Endodermal cell (in vitro differentiated cells): ENCODE results near the gene N4BP2. TPM values are rescaled to one million over a fixed set of nuclear protein-coding genes. Genes with fewer than 3 reads are reported as not detected.

Source experiments
- DNase-seq: peaks from one replicate; pipeline ENCODE4 v3.0.0-alpha.2; 2017
- H3K27ac ChIP-seq: 2 replicates; pipeline ENCODE4 v1.5.1; 2013; ENCODE audit warnings: mild to moderate bottlenecking, low read depth, low read length, moderate library complexity
- H3K27me3 ChIP-seq: 2 replicates; pipeline ENCODE4 v1.6.1; 2013; ENCODE audit warnings: mild to moderate bottlenecking, low read length, moderate library complexity; ENCODE audit not compliant: insufficient read depth, control insufficient read depth, poor library complexity, severe bottlenecking
- H3K36me3 ChIP-seq: 2 replicates; pipeline ENCODE4 v1.7.0; 2013; ENCODE audit warnings: mild to moderate bottlenecking, low read length, moderate library complexity; ENCODE audit not compliant: control insufficient read depth, insufficient read depth
- H3K4me1 ChIP-seq: one replicate; pipeline ENCODE4 v1.7.0; 2013; ENCODE audit warnings: low read length; ENCODE audit not compliant: control insufficient read depth, insufficient read depth
- H3K4me3 ChIP-seq: 2 replicates; pipeline ENCODE4 v1.5.1; 2013; ENCODE audit warnings: mild to moderate bottlenecking, low read length, moderate library complexity
- H3K9ac ChIP-seq: 2 replicates; pipeline ENCODE4 v1.6.1; 2013; ENCODE audit warnings: mild to moderate bottlenecking, low read length, moderate library complexity; ENCODE audit not compliant: poor library complexity, severe bottlenecking; ENCODE audit errors: extremely low read depth
- H3K9me3 ChIP-seq: 2 replicates; pipeline ENCODE4 v1.6.1; 2013; ENCODE audit warnings: mild to moderate bottlenecking, low read length, moderate library complexity; ENCODE audit not compliant: control insufficient read depth
- H3K27ac Mint-ChIP-seq: 2 replicates; pipeline ENCODE4 v1.8.0; 2020; ENCODE audit warnings: mixed read lengths
- H3K27me3 Mint-ChIP-seq: 2 replicates; pipeline ENCODE4 v1.8.0; 2021; ENCODE audit warnings: mild to moderate bottlenecking, mixed read lengths; ENCODE audit not compliant: insufficient read depth
- H3K36me3 Mint-ChIP-seq: 2 replicates; pipeline ENCODE4 v1.8.0; 2020; ENCODE audit warnings: low read depth, mixed read lengths
- H3K4me1 Mint-ChIP-seq: 2 replicates; pipeline ENCODE4 v1.8.0; 2020; ENCODE audit warnings: mixed read lengths
- H3K4me3 Mint-ChIP-seq: 2 replicates; pipeline ENCODE4 v1.8.0; 2020; ENCODE audit warnings: mild to moderate bottlenecking, moderate library complexity, mixed read lengths
- H3K9me3 Mint-ChIP-seq: 2 replicates; pipeline ENCODE4 v1.8.0; 2020; ENCODE audit warnings: mild to moderate bottlenecking, mixed read lengths
- CTCF ChIP-seq: fragments of 200-600 bp; sonication (generic); conservative IDR thresholded peaks from 2 replicates; pipeline ENCODE4 v1.5.0; 2021; ENCODE audit warnings: antibody characterized with exemption, mild to moderate bottlenecking
- WGBS, 2 experiments: methylation state at CpG; one replicate each; pipeline versions ENCODE4 v1.1.5 to v1.1.7; 2013; ENCODE audit warnings: missing lambda C conversion rate in 2 of 2, mixed read lengths in 1 of 2; ENCODE audit not compliant: insufficient coverage in 1 of 2, insufficient read length in 1 of 2; 5-methylcytosine and 5-hydroxymethylcytosine counted together
- total RNA-seq, 2 donors: library from RNA; stranded (reverse); fragmentation: NEBNext Ultra II Directional in 1 of 2; extraction: Animal tissue kit (Norgen Biotek cat#: 25700) in 1 of 2; gene quantifications; 2 replicates in 1 of 2; 3 replicates in 1 of 2; pipeline ENCODE4 v1.2.1, GENCODE V29; 2021

The N4BP2 gene
- total RNA-seq, 2 donors from 2014 or later = 37.1 to 44.0 TPM

- Mint-ChIP-seq H3K36me3 (no peaks in the 10 kb centered on the region), H3K27me3 (no peaks in the 10 kb centered on the region), H3K4me3 (no peak overlapping the region), H3K27ac (no peak overlapping the region), H3K9me3 (no peaks in the 10 kb centered on the region), H3K4me1 (peaks cover 36% of the 10 kb centered on the region)
- Histone ChIP-seq H3K4me1 (peaks cover 11% of the 10 kb centered on the region), H3K27ac (no peak overlapping the region), H3K36me3 (no peaks in the 10 kb centered on the region), H3K9ac (no peak overlapping the region), H3K4me3 (no peak overlapping the region), H3K27me3 (no peaks in the 10 kb centered on the region), H3K9me3 (no peaks in the 10 kb centered on the region)
- no peak for DNase-seq
- TF ChIP-seq CTCF = no peak
- 94 to 100% methylated on average over 3 to 5 of the region's 5 CpGs for WGBS, 2 experiments
These were observed 133.4 kb downstream of the N4BP2 start for GRCh38 chr4:40190019-40190418.

GRCh38 chr4:40190465-40190864 is 133.8 kb downstream of the N4BP2 start:
- no peak for TF ChIP-seq CTCF
- no peak overlapping the region for H3K4me3 ChIP-seq
- Mint-ChIP-seq H3K9me3 (no peaks in the 10 kb centered on the region), H3K4me3 (no peak overlapping the region), H3K27me3 (no peaks in the 10 kb centered on the region), H3K36me3 (no peaks in the 10 kb centered on the region), H3K4me1 (peaks cover 36% of the 10 kb centered on the region), H3K27ac (no peak overlapping the region)
- H3K4me1 ChIP-seq = peaks cover 11% of the 10 kb centered on the region
- H3K9ac ChIP-seq = no peak overlapping the region
- no peaks in the 10 kb centered on the region for H3K9me3 ChIP-seq
- DNase-seq = no peak
- no peaks in the 10 kb centered on the region for H3K36me3 ChIP-seq
- no peaks in the 10 kb centered on the region for H3K27me3 ChIP-seq
- 92 to 95% methylated on average over 3 to 5 of the region's 5 CpGs for WGBS, 2 experiments
- H3K27ac ChIP-seq = no peak overlapping the region

DNA sequence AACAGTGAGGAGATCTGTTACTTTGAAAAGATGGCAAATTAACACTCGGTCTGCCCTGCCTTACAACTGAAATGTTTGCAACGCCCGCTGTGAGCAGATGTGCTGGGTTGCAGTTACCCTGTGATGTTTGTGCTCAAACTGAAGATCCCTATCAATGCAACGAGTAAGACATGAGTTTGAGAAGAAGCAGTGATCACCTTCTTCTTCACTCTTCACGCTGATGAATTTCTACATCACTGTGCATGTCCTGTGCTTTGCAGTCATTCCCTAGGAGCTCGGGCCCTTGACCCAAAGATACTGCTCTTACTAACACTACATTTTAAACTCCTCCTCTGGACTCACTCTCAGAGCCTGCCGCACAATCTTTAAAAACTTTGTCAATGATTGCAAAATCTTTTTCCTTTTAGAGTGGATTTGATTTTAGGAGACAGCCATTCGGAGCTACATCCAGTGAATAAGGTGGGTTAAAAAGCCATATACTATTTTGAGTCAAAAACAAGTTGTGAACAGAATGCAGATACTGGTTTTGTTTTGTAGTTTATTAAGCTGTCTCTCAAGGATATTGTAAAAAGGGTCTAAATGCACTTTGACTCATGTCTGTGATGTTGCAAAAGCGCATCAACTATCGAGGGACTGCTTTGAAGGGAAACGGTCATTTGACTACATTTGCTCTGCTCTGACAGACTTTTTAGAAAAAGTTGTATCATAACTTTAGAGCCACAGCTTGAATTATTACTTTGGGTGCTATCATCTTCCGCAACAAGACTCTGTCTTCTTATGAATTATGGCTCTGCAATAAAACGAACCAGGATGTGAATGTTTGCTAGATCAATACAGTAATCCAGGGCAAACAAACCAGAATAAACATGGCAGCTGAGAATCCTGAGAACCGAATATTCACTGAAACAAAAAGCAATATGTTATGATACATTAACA is 134.5 kb downstream of the N4BP2 start:
- H3K4me3 ChIP-seq = no peak overlapping the region
- no peaks in the 10 kb centered on the region for H3K9me3 ChIP-seq
- no peaks in the 10 kb centered on the region for H3K36me3 Mint-ChIP-seq
- H3K4me1 ChIP-seq = peaks cover 11% of the 10 kb centered on the region
- H3K27ac Mint-ChIP-seq = peak overlapping the region; percentile 40
- no peak overlapping the region for H3K4me3 Mint-ChIP-seq
- no peaks in the 10 kb centered on the region for H3K36me3 ChIP-seq
- TF ChIP-seq CTCF = no peak
- DNase-seq = no peak
- H3K27me3 ChIP-seq = no peaks in the 10 kb centered on the region
- 77 to 78% methylated on average over 11 to 14 of the region's 14 CpGs for WGBS, 2 experiments
- no peak overlapping the region for H3K27ac ChIP-seq
- H3K27me3 Mint-ChIP-seq = no peaks in the 10 kb centered on the region
- peaks cover 40% of the 10 kb centered on the region for H3K4me1 Mint-ChIP-seq
- no peak overlapping the region for H3K9ac ChIP-seq
- no peaks in the 10 kb centered on the region for H3K9me3 Mint-ChIP-seq
